ENCODE measurements around the gene MATN4.

The MATN4 gene

DNA sequence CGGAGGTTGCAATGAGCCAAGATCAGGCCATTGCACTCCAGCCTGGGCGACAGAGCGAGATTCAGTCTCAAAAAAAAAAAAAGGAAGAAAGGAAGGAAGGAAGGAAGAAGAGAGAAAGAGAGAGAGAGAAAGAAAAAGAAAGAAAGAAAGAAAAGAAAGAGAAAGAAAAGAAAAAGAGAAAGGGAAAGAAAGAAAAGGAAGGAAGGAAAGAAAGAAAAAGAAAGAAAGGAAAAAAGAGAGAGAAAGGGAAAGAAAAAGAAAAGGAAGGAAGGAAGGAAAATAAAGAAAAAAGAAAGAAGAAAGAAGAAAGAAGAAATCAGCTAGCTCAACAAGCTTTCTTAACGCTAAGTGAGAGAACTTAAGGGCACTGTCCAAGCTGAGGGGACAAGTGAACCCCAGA, 7.6 kb upstream of the MATN4 start:
- DNase-seq (ENCODE audit: low read depth), result no peak

DNA sequence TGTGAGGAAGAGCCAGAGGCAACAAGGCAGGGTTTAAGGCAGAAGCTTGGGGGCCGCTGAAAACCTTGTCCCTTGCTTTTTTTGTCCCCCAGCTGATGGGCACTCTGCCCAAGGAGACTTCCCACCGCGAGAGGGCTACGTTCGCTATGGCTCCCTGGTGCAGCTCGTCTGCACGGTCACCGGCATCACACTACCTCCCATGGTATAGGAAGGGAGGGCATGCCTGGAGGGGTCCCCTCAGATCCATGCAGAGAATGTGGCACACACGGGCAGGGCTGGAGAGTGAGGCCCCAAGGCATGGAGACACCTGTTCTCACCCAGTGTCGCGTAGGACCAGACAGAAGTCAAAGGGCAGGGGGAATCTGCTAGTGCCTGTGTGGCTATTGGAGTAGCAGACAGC, 5.8 kb upstream of the MATN4 start:
- no peak for DNase-seq (ENCODE audit: low read depth)

DNA sequence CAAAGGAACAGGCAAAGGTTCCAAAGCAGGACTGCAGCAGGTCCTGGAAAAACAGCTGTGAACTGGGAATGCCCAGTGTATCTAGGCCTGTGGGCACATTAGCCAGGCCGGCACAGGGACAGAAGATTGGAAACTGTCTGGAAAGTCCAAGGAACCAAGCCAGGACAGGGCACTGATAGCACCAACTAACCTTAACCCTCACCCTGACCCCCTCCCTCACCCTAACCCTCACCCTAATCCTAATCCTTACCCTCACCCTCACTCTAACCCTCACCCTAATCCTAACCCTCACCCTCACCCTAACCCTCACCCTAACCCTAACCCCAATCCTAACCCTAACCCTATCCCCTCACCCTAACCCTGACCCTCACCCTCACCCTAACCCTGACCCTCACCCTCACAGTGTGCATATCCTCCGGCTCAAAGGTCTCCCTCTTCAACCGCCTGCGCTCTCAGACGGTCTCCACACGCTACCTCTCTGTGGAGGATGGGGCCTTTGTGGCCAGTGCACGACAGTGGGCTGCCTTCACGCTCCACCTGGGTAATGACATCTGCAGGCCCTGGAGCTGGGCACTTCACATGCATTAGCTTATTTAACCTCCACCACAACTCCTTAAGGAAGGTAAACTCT, 5.1 kb upstream of the MATN4 start:
- DNase-seq (ENCODE audit: low read depth), result no peak

DNA sequence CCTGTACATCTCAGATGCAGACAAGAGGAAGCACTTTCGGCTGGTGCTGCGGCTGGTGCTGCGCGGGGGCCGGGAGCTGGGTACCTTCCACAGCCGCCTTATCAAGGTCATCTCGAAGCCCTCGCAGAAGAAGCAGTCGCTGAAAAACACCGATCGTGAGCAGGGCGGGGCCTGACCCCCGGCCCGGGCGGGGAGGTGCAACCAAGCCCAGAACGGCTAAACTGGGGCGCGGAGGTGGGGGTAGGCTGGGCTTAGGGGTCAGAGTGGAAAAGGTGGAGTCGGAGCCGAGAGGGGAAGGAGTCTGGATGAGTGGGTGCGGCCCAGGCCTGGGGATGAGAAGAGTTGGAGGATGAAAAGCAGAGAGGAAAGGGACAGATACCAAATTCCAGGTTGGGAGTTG, 4.1 kb upstream of the MATN4 start:
- no peak for DNase-seq (ENCODE audit: low read depth)

DNA sequence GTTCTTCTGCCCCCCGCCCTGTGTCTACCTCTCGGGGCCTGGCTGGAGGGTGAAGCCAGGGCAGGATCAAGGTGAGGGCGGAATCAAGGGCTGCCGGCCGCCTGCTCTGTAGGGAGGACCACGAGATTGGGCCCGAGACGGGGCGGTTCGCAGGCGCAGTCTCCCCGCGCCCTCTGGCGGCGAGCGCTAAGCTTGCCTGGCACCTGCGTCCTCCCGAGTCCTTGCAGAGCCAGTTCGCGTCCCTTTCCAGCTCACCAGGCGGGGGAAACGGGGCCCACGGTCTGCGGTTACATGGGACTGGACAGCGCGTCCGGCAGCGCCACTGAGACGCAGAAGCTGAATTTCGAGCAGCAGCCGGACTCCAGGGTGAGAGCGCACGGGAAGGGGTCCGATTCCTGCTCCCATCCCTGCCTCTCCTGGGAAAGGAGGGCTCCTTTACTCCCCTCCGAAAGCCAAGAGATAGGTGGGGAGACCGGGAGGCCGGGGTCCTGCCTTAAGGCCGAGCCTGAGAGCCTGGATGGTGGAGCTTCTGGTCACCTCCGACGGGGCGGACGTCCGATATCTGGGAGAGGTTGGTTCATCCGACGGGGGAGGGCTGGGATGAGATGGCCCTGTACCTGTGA, 3.6 kb upstream of the MATN4 start:
- peak; percentile 71 for DNase-seq (ENCODE audit: low read depth)

DNA sequence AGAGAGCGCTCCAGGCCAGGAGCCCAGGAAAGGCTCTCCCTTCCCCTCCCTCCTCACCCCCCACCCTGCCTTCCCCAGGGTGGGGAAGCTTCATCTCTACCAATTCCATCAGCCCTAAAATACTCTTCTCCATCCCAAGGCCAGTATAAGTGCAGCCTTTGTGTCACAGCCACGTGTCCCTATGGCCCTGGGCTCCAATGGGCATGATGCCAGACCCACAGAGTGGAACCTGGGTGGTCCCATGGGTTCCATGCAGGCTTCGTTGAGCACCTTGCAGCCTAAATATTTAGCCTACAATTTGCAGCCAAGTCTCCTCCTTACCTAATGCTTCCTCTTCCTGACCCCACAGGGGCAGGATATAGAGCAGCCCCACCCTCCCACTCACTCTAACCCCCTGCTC, 976 bp upstream of the MATN4 start:
- DNase-seq (ENCODE audit: low read depth), result no peak

DNA sequence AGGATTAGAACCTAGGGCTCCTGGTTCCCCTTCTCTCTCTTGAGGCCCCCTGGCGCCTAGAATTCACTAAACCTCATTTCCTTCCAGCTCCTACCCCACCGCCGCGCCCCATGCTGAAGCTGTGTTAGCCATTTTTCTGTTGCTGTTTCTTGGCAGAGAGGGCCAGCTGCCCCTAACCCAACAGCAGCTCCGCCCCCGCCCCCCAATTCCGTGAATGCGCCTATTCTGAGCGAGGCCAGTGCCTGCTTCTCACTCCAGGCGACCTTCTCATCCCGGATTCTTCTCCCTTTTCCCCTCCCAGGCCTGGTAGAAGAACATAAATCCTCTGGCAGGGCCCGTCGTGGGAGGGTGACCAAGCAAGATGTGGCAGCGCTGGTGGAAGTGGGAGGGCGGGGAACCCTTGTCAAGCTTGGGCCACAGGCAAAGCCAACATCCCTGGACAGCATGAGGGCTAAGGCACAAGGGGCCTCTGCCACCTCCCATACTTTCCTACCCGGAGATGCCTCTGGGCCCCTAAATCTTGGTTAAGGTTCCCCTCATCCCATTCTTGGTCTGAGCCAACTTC, 941 bp downstream of the MATN4 start:
- DNase-seq (ENCODE audit: low read depth), result no peak

DNA sequence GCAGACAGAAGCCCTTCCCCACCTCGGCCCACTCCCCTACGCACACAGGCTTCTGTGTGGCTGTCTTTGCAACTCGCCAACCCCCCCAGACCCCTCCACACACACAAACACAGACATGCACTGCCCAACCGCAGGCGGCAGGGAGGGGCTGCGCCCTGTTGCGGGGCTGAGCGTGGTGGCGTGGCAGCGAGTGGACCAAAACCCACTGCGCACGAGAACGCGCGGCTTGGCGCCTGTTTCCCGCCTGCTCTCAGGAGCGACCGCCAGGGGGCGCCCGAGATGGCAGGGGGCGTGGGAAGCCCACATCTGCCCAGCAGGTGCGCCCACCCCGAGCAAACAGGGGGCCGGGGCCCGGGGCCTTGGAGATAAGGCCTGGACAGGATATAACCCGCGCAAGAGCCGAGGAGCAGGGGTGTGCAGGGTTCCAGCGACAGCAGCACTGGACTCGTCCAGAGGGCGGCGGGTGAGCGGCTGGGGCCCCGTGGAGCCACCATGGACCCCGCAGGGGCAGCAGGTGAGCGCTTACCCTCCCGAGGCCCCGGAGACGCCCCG, 1.6 kb downstream of the MATN4 start, which contains the start of gene RBPJL:
Gene RBPJL, plus strand, starts transcription at position 410 of the 552 bp plus-strand sequence. Its CDS starts 83 bp downstream, at position 493.
- peak; percentile 55 for DNase-seq (ENCODE audit: low read depth)

DNA sequence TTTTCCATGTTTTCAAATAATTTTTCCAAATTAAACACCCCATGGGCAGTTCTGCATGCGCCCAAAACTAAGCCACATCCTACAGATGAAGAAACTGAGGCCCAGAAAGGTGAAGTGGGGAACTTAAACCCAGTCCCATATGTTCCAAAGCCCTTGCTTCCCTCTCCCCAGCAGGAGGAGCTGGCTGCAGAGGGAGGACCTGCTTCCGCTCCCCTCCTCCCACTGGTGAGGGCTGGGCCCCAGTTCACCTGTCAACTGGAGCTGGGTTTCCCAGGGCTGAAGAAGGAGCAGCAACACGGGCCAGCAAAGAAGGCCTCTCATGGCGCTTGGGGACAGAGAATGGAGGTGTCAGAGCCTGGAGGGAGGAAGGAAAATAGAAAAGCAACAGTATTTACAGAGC, 2.8 kb downstream of the MATN4 start:
- no peak for DNase-seq (ENCODE audit: low read depth)

DNA sequence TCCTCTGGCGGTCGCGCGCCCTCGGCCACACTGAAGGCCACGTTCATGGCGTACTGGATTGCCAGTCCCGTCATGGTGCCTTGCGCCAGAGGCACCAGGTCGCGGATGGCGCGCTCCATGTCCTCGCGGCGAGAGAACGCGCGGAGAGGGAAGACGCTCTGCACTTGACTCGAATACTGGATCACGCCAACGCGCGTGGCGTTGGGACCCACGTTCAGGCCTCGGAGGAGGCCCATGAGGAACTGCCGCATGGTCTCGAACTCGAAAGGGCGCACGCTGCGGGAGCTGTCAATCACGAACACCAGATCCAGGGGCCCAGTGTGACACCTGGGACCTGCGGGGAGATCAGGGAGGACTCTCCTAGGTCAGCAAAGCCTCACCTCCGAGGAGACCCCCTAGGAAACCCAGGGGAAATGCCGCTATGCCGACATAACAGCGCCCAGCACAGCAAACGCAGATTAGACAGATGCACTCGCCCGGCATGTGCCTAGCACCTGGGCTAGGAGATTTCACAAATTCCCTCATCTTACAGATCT, 3.6 kb downstream of the MATN4 start:
- no peak for DNase-seq (ENCODE audit: low read depth)

DNA sequence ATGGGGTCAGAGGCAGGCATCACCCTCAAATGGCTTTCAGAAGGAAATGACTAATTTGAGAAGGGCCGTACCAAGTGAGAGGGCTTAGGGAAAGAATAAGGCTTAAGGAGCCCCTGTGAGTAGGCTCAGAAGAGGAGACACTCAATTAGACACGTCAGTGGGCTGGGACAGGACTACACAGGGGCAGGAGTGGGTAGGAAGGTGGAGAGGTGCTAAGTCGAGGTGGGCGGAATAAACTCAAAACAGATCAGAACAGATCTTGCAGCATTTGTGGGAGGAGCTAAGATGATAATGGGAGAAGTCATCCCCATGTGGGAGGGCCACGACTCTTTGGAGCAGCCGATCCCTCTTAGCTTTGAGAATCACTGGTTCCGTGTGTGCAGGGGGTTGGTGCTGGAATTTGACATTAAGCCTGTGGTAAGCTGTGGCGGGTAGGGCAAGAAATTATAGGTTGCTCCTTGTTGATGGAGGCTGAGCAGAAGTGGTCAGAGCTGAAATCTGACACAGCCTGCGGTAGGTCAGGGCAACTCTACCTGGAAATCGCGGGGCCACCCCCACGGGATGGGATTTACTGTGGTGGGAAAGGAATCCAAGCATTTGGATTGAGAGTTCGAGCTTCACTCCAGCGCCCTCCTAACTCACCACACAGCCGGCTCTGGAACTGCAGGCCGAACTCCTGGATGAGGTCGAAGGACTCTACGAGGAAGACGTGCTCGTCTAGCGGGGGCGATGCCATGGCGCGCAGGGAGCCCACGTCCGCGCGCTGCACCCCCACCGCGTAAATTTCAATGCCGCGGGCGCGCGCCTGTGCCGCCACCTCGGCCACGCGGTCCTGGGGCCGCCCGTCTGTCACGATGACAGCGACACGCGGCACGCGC, 4.3 kb downstream of the MATN4 start:
- DNase-seq (ENCODE audit: low read depth), result no peak

DNA sequence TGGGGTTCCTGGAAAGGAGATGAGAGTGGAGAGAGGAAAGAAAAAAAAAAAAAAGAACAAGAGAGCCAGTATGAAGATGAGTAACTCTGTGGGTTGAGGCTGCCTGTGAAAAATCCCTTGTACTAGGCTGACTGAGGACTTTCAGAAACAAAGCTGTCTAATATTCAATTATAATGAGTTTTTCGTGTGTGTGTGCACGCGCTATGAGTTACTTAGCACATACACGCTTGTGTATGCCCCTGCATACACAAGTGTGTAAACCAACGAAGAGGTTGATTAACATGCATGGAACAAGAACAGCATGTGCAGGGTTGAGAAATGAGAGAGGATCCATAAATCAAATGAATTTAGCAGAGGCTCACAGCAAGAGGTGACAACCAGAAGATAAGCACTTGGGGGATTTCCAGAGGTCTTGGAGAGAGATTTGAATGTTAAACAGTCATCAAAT, 6.3 kb downstream of the MATN4 start:
- DNase-seq (ENCODE audit: low read depth), result no peak

DNA sequence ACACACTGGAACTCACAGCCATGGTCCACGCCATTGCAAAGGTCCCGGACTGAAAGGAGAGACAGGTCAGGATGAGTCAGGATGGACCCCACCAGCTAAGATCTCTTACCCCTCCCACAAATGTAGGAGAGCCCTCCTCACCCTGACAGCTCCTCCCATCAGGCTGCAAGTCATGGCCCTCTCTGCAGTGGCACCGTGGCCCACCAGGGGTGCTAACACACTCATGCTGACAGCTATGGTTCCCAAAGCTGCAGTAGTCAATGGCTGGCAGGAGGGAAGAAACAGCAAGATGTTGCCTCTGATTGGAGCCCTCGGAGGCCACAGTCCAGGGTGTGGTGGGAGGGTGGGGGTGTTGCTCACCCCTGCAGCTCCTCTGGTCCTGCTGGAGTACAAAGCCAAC, 7.1 kb downstream of the MATN4 start:
- peak; percentile 46 for DNase-seq (ENCODE audit: low read depth)

DNA sequence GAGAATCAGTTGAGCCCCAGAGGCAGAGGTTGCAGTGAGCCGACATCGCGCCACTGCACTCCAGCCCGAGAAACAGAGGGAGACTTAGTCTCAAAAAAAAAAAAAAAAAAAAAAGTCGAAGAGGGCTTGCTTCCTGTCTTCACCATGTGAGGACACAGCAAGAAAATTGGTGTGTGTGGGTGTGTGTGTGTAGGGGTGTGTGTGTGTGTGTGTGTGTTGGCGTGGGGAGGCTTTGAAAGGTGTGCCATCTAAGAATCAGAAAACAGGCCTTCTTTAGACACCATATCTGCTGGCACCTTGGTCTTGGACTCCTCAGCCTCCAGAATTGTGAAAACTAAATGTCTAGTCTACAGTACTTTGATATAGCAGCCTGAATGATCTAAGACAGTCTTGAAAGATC, 8.3 kb downstream of the MATN4 start:
- no peak for DNase-seq (ENCODE audit: low read depth)

DNA sequence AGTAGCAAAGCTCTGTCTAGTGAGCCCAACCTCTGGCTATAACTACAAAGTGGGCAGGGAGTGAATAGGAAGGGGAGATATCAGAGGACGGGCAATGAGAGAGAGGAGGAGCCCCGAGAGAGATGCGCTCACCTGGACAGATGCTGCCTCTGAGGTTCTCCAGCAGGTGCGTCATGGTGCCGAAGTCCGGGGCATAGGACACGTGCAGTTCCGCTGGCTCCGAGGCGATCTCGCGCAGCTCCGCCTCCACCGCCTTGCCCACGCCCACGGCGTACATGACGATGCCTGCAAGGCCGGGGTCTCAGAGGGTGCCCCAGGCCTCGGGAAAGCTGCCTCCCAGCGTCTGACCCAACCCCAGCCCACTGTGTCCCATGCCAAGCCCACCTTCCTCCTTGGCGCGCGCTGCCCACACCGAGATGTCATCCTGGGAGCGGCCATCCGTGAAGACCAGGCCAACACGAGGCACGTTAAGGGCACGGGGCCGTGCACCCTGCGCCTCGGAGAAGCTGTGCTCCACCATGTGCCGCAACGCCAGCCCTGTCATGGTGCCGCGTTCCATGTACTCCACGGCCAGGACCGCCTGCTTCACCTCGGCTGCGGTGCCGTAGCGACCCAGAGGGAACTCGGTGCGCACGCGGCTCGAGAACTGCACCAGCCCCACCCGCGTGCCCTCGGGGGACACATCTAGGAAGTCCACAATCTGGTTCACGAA, 10.2 kb downstream of the MATN4 start:
- no peak for DNase-seq (ENCODE audit: low read depth)

DNA sequence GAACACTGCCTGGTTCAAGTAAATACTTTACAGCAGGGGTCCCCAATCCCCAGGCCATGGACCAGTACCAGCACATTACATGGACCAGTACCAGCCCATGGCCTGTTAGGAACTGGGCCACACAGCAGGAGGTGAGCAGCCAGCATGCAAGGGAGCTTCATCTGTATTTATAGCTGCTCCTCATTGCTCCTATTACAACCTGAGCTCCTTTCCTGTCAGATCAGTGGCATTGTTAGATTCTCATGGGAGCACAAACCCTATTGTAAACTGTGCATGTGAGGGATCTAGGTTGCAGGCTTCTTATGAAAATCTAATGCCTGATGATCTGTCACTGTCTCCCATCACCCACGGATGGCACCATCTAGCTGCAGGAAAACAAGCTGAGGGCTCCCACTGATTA, 13.4 kb downstream of the MATN4 start:
- DNase-seq (ENCODE audit: low read depth), result no peak

DNA sequence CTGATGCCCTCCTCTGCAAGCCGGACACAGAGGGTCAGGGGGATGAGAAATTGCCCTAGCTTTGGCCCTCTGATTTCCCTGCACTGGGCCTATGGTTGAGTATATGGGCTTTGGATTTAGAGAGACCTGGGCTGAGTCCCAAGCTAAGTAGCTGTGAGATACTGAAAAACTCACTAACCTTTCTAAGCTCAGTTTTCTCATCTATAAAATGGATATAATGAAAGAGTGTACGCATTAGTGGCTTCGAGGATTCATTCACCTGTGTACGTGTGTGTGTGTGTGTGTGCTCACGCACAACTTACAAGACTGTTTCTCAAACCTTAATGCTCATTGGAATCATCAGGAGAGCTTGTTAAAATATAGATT, 14.1 kb downstream of the MATN4 start:
- DNase-seq (ENCODE audit: low read depth), result no peak

DNA sequence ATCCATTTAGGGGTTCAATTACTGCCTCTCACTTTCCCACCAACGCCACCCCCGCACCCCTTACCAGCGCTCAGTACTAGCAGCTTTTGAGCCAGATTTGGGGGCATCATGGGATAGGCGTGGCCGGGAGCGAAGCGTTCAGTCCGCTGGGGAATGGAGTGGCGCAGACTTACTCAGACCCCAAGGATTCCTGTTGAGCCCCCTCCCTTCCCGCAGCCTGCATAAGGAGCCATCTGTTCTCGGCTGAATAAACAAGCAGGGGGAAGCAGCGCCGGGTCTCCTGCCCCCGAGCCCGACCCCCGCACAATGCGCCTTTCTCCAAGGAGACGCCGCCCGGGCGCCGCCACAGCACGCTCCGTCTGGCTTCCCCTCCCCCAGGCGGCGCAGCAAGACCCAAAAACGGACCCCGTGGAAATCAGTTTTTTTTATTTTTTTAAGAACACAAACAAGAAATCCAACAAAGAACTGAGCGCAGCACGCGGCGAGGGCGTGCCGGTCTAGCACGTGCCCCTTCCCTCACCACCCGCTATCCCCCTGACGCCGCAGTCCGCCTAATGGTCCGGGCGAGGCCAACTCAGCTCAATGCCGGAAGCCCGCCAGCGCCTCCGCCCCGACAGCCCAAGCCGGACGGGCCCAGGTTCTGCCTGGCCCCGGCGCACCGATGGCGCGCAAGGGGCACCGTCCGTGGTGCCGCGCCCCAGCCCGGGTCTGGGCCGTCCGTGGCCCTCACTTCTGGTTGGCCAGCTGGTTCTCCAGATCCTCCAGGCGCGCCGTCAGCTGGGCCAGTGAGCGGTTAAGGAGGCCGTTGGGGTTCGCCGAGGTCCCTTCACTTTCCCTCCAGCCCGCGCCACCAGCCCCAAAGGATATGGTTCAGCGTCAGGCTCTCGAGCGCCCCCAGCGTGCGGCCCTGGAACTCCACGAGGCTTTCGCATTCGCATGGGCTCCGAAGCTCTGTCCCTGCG, 14.8 kb downstream of the MATN4 start:
- peak; percentile 81 for DNase-seq (ENCODE audit: low read depth)

DNA sequence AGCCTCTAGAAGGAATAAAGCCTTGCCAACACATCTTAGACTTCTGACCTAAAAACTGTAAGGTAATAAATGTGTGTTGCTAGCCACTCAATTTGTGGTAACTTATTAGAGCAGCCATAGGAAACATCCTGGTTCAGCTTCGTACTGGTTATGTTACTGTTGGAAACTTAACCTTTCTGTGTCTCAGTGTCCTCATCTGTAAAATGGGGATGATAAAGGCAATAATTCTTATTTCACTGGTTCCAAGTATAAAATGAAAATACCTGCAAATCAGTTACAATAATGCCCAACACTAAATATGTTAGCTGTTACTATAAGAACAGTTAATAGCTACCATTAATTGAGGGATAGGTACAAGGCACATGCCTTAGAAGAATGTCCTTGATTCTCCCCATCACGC, 15.8 kb downstream of the MATN4 start:
- no peak for DNase-seq (ENCODE audit: low read depth)

DNA sequence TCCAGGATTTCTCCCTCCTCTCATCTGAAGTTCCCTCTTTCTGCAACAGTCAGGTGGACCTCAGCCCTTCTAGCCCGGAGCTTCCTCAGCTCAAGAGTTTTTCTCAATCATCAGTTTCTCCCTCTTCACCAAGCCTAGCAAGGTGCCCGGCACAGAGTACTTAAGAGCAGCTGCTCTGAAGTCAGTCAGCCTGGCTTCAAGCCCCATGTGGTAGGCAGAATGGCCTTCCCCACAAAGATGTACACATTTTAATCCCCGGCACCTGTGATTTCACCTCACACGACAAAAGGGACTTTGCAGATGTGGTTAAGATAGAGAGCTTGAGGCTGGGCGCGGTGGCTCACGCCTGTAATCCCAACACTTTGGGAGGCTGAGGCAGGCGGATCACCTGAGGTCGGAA, 16.6 kb downstream of the MATN4 start:
- DNase-seq (ENCODE audit: low read depth), result no peak
